Stimulated activated CD8-positive, alpha-beta memory T cell treated with anti-CD3 and anti-CD28 coated beads, Interleukin-4, amount 100 ng/mL, for 48 hours (primary cell): ENCODE measurements around the gene PSG6.
A peak's percentile ranks its signal among the peaks of the same experiment; 100 is the strongest.
"Not testable (repeated sequence)": the region's sequence is repeated elsewhere in the genome, so short reads cannot be mapped to it uniquely, and the experiment has no call there.

ENCODE experiments used
- DNase-seq: peaks from one replicate; pipeline ENCODE4 v3.0.0-alpha.2; 2020

PSG6 gene

GRCh38 chr19:42906162-42906561 lies 11.5 kb downstream of the PSG6 start:
- DNase-seq = not testable (repeated sequence)

- not testable (repeated sequence) for DNase-seq
Observed at GRCh38 chr19:42900561-42900960, 17.1 kb downstream of the PSG6 start.

GRCh38 chr19:42899674-42900073 lies 18.0 kb downstream of the PSG6 start:
- DNase-seq = not testable (repeated sequence)

GRCh38 chr19:42899110-42899509 lies 18.6 kb downstream of the PSG6 start:
- DNase-seq = not testable (repeated sequence)

GRCh38 chr19:42898656-42899055 lies 19.0 kb downstream of the PSG6 start:
- DNase-seq = not testable (repeated sequence)

- not testable (repeated sequence) for DNase-seq
Observed at GRCh38 chr19:42897729-42898128, 20.0 kb downstream of the PSG6 start.

- DNase-seq = not testable (repeated sequence)
Observed at GRCh38 chr19:42890446-42890845, 27.2 kb downstream of the PSG6 start.

GRCh38 chr19:42887876-42888445 lies 29.7 kb downstream of the PSG6 start:
- DNase-seq = not testable (repeated sequence)

GRCh38 chr19:42882730-42883129 lies 35.0 kb downstream of the PSG6 start:
- not testable (repeated sequence) for DNase-seq

GRCh38 chr19:42882010-42882409 lies 35.7 kb downstream of the PSG6 start:
- DNase-seq = not testable (repeated sequence)

- not testable (repeated sequence) for DNase-seq
Observed at GRCh38 chr19:42881279-42881678, 36.4 kb downstream of the PSG6 start.

GRCh38 chr19:42880621-42881020 lies 37.1 kb downstream of the PSG6 start:
- not testable (repeated sequence) for DNase-seq

- no peak for DNase-seq
Observed at GRCh38 chr19:42879613-42880012, 38.1 kb downstream of the PSG6 start, which contains the start of gene PSG1. PSG1 (minus strand) TSS chr19:42879713; CDS start chr19:42879581, 132 bp downstream.

- not testable (repeated sequence) for DNase-seq
Observed at GRCh38 chr19:42876596-42876995, 41.1 kb downstream of the PSG6 start.

GRCh38 chr19:42875881-42876280 lies 41.8 kb downstream of the PSG6 start:
- DNase-seq = not testable (repeated sequence)

GRCh38 chr19:42874901-42875813 lies 42.5 kb downstream of the PSG6 start:
- not testable (repeated sequence) for DNase-seq

- DNase-seq = not testable (repeated sequence)
Observed at GRCh38 chr19:42874136-42874535, 43.6 kb downstream of the PSG6 start.

- DNase-seq = no peak
Observed at GRCh38 chr19:42872608-42873007, 45.1 kb downstream of the PSG6 start.

GRCh38 chr19:42857544-42857867 lies 60.2 kb downstream of the PSG6 start:
- no peak for DNase-seq

- peak; percentile 43 for DNase-seq
Observed at GRCh38 chr19:42856866-42857543, 60.7 kb downstream of the PSG6 start.

GRCh38 chr19:42854745-42855144 lies 62.9 kb downstream of the PSG6 start:
- DNase-seq = not testable (repeated sequence)

GRCh38 chr19:42853231-42853630 lies 64.5 kb downstream of the PSG6 start:
- not testable (repeated sequence) for DNase-seq

- not testable (repeated sequence) for DNase-seq
Observed at GRCh38 chr19:42852821-42853220, 64.9 kb downstream of the PSG6 start.
